ENCODE data around the gene GAS6.

Gene GAS6

GRCh38 chr13:113901231-113901630 is 37.4 kb upstream of the GAS6 start:
- H3K27me3 ChIP-seq (replicated peaks; ENCODE audit: insufficient read depth, low read length): no peaks in the 10 kb centered on the region
- H3K79me2 ChIP-seq (ENCODE audit: low read length): no peaks in the 10 kb centered on the region
- H3K27ac ChIP-seq (ENCODE audit: low read length): no peak overlapping the region
- no peak overlapping the region for H3K4me3 ChIP-seq (ENCODE audit: low read length)
- H3K36me3 ChIP-seq (replicated peaks; ENCODE audit: insufficient read depth, low read length): no peaks in the 10 kb centered on the region
- no peak overlapping the region for H3K9ac ChIP-seq (ENCODE audit: low read length)
- H3K4me1 ChIP-seq (ENCODE audit: low read length): no peaks in the 10 kb centered on the region
- no peaks in the 10 kb centered on the region for H3K9me2 ChIP-seq (replicated peaks; ENCODE audit: insufficient read depth, low read length)
- H3K4me2 ChIP-seq (ENCODE audit: low read depth, low read length): no peak overlapping the region
- DNase-seq: no peak
- no peaks in the 10 kb centered on the region for H3K9me3 ChIP-seq (replicated peaks; ENCODE audit: insufficient read depth, low read length)
- TF ChIP-seq EZH2 (optimal IDR thresholded peaks at IDR 0.05; ENCODE audit: low read depth, low read length): no peak
- no peak overlapping the region for H2AFZ ChIP-seq (ENCODE audit: low read length)
- H3F3A ChIP-seq (ENCODE audit: insufficient read depth, low read length): no peaks in the 10 kb centered on the region
- H4K20me1 ChIP-seq (ENCODE audit: insufficient read depth, low read length): no peaks in the 10 kb centered on the region

- no peaks in the 10 kb centered on the region for H3K36me3 ChIP-seq (replicated peaks; ENCODE audit: insufficient read depth, low read length)
- no peak overlapping the region for H3K27ac ChIP-seq (ENCODE audit: low read length)
- H3K9ac ChIP-seq (ENCODE audit: low read length): no peak overlapping the region
- no peaks in the 10 kb centered on the region for H4K20me1 ChIP-seq (ENCODE audit: insufficient read depth, low read length)
- H3K4me2 ChIP-seq (ENCODE audit: low read depth, low read length): no peak overlapping the region
- H3K4me1 ChIP-seq (ENCODE audit: low read length): no peaks in the 10 kb centered on the region
- H3K27me3 ChIP-seq (replicated peaks; ENCODE audit: insufficient read depth, low read length): no peaks in the 10 kb centered on the region
- no peak for DNase-seq
- no peaks in the 10 kb centered on the region for H3K79me2 ChIP-seq (ENCODE audit: low read length)
- no peak overlapping the region for H3K4me3 ChIP-seq (ENCODE audit: low read length)
- no peak for TF ChIP-seq EZH2 (optimal IDR thresholded peaks at IDR 0.05; ENCODE audit: low read depth, low read length)
- TF ChIP-seq EZH2phosphoT487 (IDR thresholded peaks at IDR 0.05; ENCODE audit: low read length): no peak
- no peak for TF ChIP-seq CTCF (IDR thresholded peaks at IDR 0.05; ENCODE audit: low read length)
- H3K9me2 ChIP-seq (replicated peaks; ENCODE audit: insufficient read depth, low read length): no peaks in the 10 kb centered on the region
- H2AFZ ChIP-seq (ENCODE audit: low read length): no peak overlapping the region
- H3K9me3 ChIP-seq (replicated peaks; ENCODE audit: insufficient read depth, low read length): no peaks in the 10 kb centered on the region
- H3F3A ChIP-seq (ENCODE audit: insufficient read depth, low read length): no peaks in the 10 kb centered on the region
Observed at GRCh38 chr13:113900646-113901045, 36.8 kb upstream of the GAS6 start.

- no peak overlapping the region for H3K27ac ChIP-seq (ENCODE audit: low read length)
- no peaks in the 10 kb centered on the region for H3K9me3 ChIP-seq (replicated peaks; ENCODE audit: insufficient read depth, low read length)
- no peaks in the 10 kb centered on the region for H3K9me2 ChIP-seq (replicated peaks; ENCODE audit: insufficient read depth, low read length)
- no peak overlapping the region for H3K9ac ChIP-seq (ENCODE audit: low read length)
- H3K4me1 ChIP-seq (ENCODE audit: low read length): no peaks in the 10 kb centered on the region
- DNase-seq: no peak
- no peaks in the 10 kb centered on the region for H4K20me1 ChIP-seq (ENCODE audit: insufficient read depth, low read length)
- H3K79me2 ChIP-seq (ENCODE audit: low read length): no peaks in the 10 kb centered on the region
- no peaks in the 10 kb centered on the region for H3F3A ChIP-seq (ENCODE audit: insufficient read depth, low read length)
- no peak overlapping the region for H2AFZ ChIP-seq (ENCODE audit: low read length)
- no peaks in the 10 kb centered on the region for H3K36me3 ChIP-seq (replicated peaks; ENCODE audit: insufficient read depth, low read length)
- no peak overlapping the region for H3K4me2 ChIP-seq (ENCODE audit: low read depth, low read length)
- TF ChIP-seq EZH2 (optimal IDR thresholded peaks at IDR 0.05; ENCODE audit: low read depth, low read length): no peak
- no peak for TF ChIP-seq CTCF (IDR thresholded peaks at IDR 0.05; ENCODE audit: low read length)
- no peak for TF ChIP-seq EZH2phosphoT487 (IDR thresholded peaks at IDR 0.05; ENCODE audit: low read length)
- no peak overlapping the region for H3K4me3 ChIP-seq (ENCODE audit: low read length)
- H3K27me3 ChIP-seq (replicated peaks; ENCODE audit: insufficient read depth, low read length): no peaks in the 10 kb centered on the region
Observed at GRCh38 chr13:113898391-113898790, 34.5 kb upstream of the GAS6 start.

- Histone ChIP-seq H3K27me3 (replicated peaks; ENCODE audit: insufficient read depth, low read length) (no peaks in the 10 kb centered on the region), H3K4me3 (ENCODE audit: low read length) (no peak overlapping the region), H3K79me2 (ENCODE audit: low read length) (no peaks in the 10 kb centered on the region), H3K4me2 (ENCODE audit: low read depth, low read length) (no peak overlapping the region), H3K4me1 (ENCODE audit: low read length) (no peaks in the 10 kb centered on the region), H4K20me1 (ENCODE audit: insufficient read depth, low read length) (no peaks in the 10 kb centered on the region), H3K27ac (ENCODE audit: low read length) (no peak overlapping the region), H2AFZ (ENCODE audit: low read length) (no peak overlapping the region), H3F3A (ENCODE audit: insufficient read depth, low read length) (no peaks in the 10 kb centered on the region), H3K9ac (ENCODE audit: low read length) (no peak overlapping the region), H3K9me2 (replicated peaks; ENCODE audit: insufficient read depth, low read length) (no peaks in the 10 kb centered on the region), H3K9me3 (replicated peaks; ENCODE audit: insufficient read depth, low read length) (no peaks in the 10 kb centered on the region), H3K36me3 (replicated peaks; ENCODE audit: insufficient read depth, low read length) (no peaks in the 10 kb centered on the region)
- DNase-seq: no peak
- TF ChIP-seq EZH2 (optimal IDR thresholded peaks at IDR 0.05; ENCODE audit: low read depth, low read length) (no peak), CTCF (IDR thresholded peaks at IDR 0.05; ENCODE audit: low read length) (no peak), EZH2phosphoT487 (IDR thresholded peaks at IDR 0.05; ENCODE audit: low read length) (no peak)
Observed at GRCh38 chr13:113897966-113898365, 34.1 kb upstream of the GAS6 start.
